H1 (cell line): Measurements from ENCODE around the gene THAP7. TPM values are rescaled to one million over a fixed set of nuclear protein-coding genes. Genes with fewer than 3 reads are reported as not detected.

Experiments
- CTCF ChIA-PET: fragments of 300-600 bp; sonication (Branson Sonifier 250); formaldehyde crosslinking; loops from one replicate; lab custom pipeline; 2021; ENCODE audit not compliant: partially characterized antibody; lab: Charles Lee
- POLR2A ChIA-PET: fragments of 300-600 bp; sonication (Branson Sonifier 250); formaldehyde crosslinking; loops from one replicate; lab custom pipeline; 2021; ENCODE audit warnings: inconsistent platforms; ENCODE audit not compliant: partially characterized antibody; lab: Charles Lee
- DNase-seq, 2 experiments: peaks; one replicate each; pipeline versions ENCODE4 v3.0.0 to v3.0.0-alpha.2; 2010 to 2022; ENCODE audit warnings: low spot score in 2 of 2, low read depth in 1 of 2, mixed read lengths in 1 of 2
- FAIRE-seq: peaks from 2 replicates; lab custom pipeline; 2011; peaks lifted over from hg19 to GRCh38; lab: Jason Lieb, UNC
- H2AFZ ChIP-seq: 2 replicates; pipeline ENCODE4 v1.8.1; 2012; ENCODE audit warnings: low read length, inconsistent platforms
- H2AK5ac ChIP-seq: 2 replicates; pipeline ENCODE4 v1.6.1; 2013; ENCODE audit warnings: low read depth, low read length
- H2BK120ac ChIP-seq: replicated peaks from 2 replicates; pipeline ENCODE3; 2013; ENCODE audit warnings: low read depth, low read length, inconsistent platforms
- H2BK12ac ChIP-seq: 2 replicates; pipeline ENCODE4 v1.6.1; 2013; ENCODE audit warnings: low read depth, low read length
- H2BK15ac ChIP-seq: 2 replicates; pipeline ENCODE4 v1.6.1; 2013; ENCODE audit warnings: low read length
- H2BK20ac ChIP-seq: 2 replicates; pipeline ENCODE4 v1.6.1; 2013; ENCODE audit warnings: low read length
- H2BK5ac ChIP-seq: 2 replicates; pipeline ENCODE4 v1.6.1; 2013; ENCODE audit warnings: low read depth, low read length
- H3K14ac ChIP-seq: 2 replicates; pipeline ENCODE4 v1.6.1; 2013; ENCODE audit warnings: inconsistent platforms; ENCODE audit not compliant: insufficient read length
- H3K18ac ChIP-seq: 2 replicates; pipeline ENCODE4 v1.6.1; 2013; ENCODE audit warnings: low read length; ENCODE audit errors: extremely low read depth
- H3K23ac ChIP-seq: 2 replicates; pipeline ENCODE4 v1.6.1; 2013; ENCODE audit warnings: inconsistent platforms; ENCODE audit not compliant: insufficient read length
- H3K23me2 ChIP-seq: 2 replicates; pipeline ENCODE4 v1.6.1; 2013; ENCODE audit warnings: low read depth, low read length
- H3K27ac ChIP-seq: 2 replicates; pipeline ENCODE4 v1.6.1; 2011; ENCODE audit warnings: low read depth, low read length, inconsistent platforms
- H3K27me3 ChIP-seq, 4 experiments: replicated peaks in 1 of 4; 1 replicate in 1 of 4; 2 replicates in 3 of 4; pipeline versions ENCODE4 v1.6.1 to v1.8.1; 2011 to 2013; ENCODE audit warnings: low read length in 3 of 4, mild to moderate bottlenecking in 3 of 4, inconsistent platforms in 2 of 4, mixed read lengths in 2 of 4, moderate library complexity in 1 of 4; ENCODE audit not compliant: control insufficient read depth in 3 of 4, insufficient read depth in 3 of 4; ENCODE audit errors: extremely low read depth in 1 of 4
- H3K36me3 ChIP-seq, 4 experiments: 2 replicates each; pipeline versions ENCODE4 v1.6.1 to v1.8.1; 2011 to 2013; ENCODE audit warnings: mild to moderate bottlenecking in 4 of 4, low read length in 3 of 4, moderate library complexity in 2 of 4, control low read depth in 1 of 4, inconsistent platforms in 1 of 4; ENCODE audit not compliant: insufficient read depth in 4 of 4, control insufficient read depth in 2 of 4
- H3K4ac ChIP-seq: replicated peaks from 2 replicates; pipeline ENCODE3; 2013; ENCODE audit warnings: low read length, low read depth, mixed read lengths, inconsistent platforms; ENCODE audit not compliant: insufficient read length
- H3K4me1 ChIP-seq, 4 experiments: replicated peaks in 1 of 4; 1 replicate in 1 of 4; 2 replicates in 3 of 4; pipeline versions ENCODE4 v1.6.1 to v1.8.1; 2011 to 2013; ENCODE audit warnings: low read length in 3 of 4, inconsistent platforms in 2 of 4, mixed read lengths in 1 of 4; ENCODE audit not compliant: insufficient read depth in 4 of 4, control insufficient read depth in 3 of 4
- H3K4me2 ChIP-seq, 2 experiments: 2 replicates each; pipeline versions ENCODE4 v1.6.1 to v1.8.1; 2011 to 2013; ENCODE audit warnings: low read depth in 2 of 2, low read length in 2 of 2, control low read depth in 1 of 2, inconsistent platforms in 1 of 2, mild to moderate bottlenecking in 1 of 2; ENCODE audit not compliant: insufficient read depth in 1 of 2
- H3K4me3 ChIP-seq, 4 experiments: fragments of 200-600, 300-600 bp in 1 of 4; sonication (generic), shearing (Covaris generic), sonication (Bioruptor Twin) in 1 of 4; 2 replicates each; pipeline versions ENCODE4 v1.5.1 to v1.8.1; 2011 to 2016; ENCODE audit warnings: low read length in 4 of 4, low read depth in 3 of 4, control low read depth in 2 of 4, inconsistent platforms in 2 of 4, mild to moderate bottlenecking in 2 of 4, mixed read lengths in 1 of 4, moderate library complexity in 1 of 4; ENCODE audit not compliant: insufficient read depth in 2 of 4; ENCODE audit errors: extremely low read depth in 1 of 4
- H3K56ac ChIP-seq: replicated peaks from 2 replicates; pipeline ENCODE3; 2013; ENCODE audit warnings: low read depth, mild to moderate bottlenecking, mixed read lengths, low read length, inconsistent platforms; ENCODE audit not compliant: insufficient read length
- H3K79me1 ChIP-seq: 2 replicates; pipeline ENCODE4 v1.6.1; 2013; ENCODE audit warnings: low read depth, low read length, control low read depth
- H3K79me2 ChIP-seq, 2 experiments: 2 replicates each; pipeline versions ENCODE4 v1.6.1 to v1.8.1; 2012 to 2013; ENCODE audit warnings: low read length in 2 of 2, mild to moderate bottlenecking in 2 of 2, inconsistent platforms in 1 of 2; ENCODE audit not compliant: insufficient read depth in 2 of 2, control insufficient read depth in 1 of 2
- H3K9ac ChIP-seq, 4 experiments: replicated peaks in 1 of 4; 1 replicate in 1 of 4; 2 replicates in 3 of 4; pipeline versions ENCODE4 v1.6.1 to v1.8.1; 2011 to 2013; ENCODE audit warnings: low read depth in 3 of 4, low read length in 3 of 4, control low read depth in 2 of 4, mild to moderate bottlenecking in 2 of 4, moderate library complexity in 2 of 4, inconsistent platforms in 1 of 4; ENCODE audit errors: extremely low read depth in 1 of 4
- H3K9me3 ChIP-seq, 2 experiments: 2 replicates each; pipeline versions ENCODE4 v1.6.1 to v1.8.1; 2012 to 2013; ENCODE audit warnings: mild to moderate bottlenecking in 2 of 2, moderate library complexity in 2 of 2, control low read depth in 1 of 2, inconsistent platforms in 1 of 2, low read depth in 1 of 2, low read length in 1 of 2, mixed read lengths in 1 of 2; ENCODE audit not compliant: insufficient read depth in 2 of 2
- H4K20me1 ChIP-seq, 2 experiments: replicated peaks in 1 of 2; 2 replicates each; pipeline versions ENCODE3 to v1.8.1; 2011 to 2013; ENCODE audit warnings: inconsistent platforms in 2 of 2, low read length in 2 of 2, mild to moderate bottlenecking in 1 of 2; ENCODE audit not compliant: insufficient read depth in 2 of 2, control insufficient read depth in 1 of 2
- H4K5ac ChIP-seq: 2 replicates; pipeline ENCODE4 v1.6.1; 2013; ENCODE audit warnings: low read length, low read depth, mixed read lengths, inconsistent platforms; ENCODE audit not compliant: insufficient read length
- H4K8ac ChIP-seq: 2 replicates; pipeline ENCODE4 v1.8.0; 2013; ENCODE audit warnings: mild to moderate bottlenecking, moderate library complexity, low read length, inconsistent platforms; ENCODE audit not compliant: insufficient read depth; ENCODE audit errors: extremely low read depth
- H4K91ac ChIP-seq: replicated peaks from 2 replicates; pipeline ENCODE3; 2013; ENCODE audit warnings: low read length, mixed read lengths, inconsistent platforms; ENCODE audit not compliant: insufficient read length
- ASH2L ChIP-seq: fragments of 200-600, 300-600 bp; sonication (generic); IDR thresholded peaks from one replicate; pipeline ENCODE4 v1.7.1; 2017; ENCODE audit warnings: low read length
- CBX5 ChIP-seq: fragments of 300-800, 300-1000 bp; sonication (generic); IDR thresholded peaks from 2 replicates; pipeline ENCODE4 v1.7.1; 2016; ENCODE audit warnings: antibody characterized with exemption, low read length, low read depth
- POLR2AphosphoS5 ChIP-seq: IDR thresholded peaks from 2 replicates; pipeline ENCODE4 v1.6.1; 2011; ENCODE audit warnings: low read depth, low read length
- RAD21 ChIP-seq, 2 experiments: IDR thresholded peaks in 1 of 2; conservative IDR thresholded peaks in 1 of 2; 2 replicates each; pipeline ENCODE4 v1.6.1; 2011; ENCODE audit warnings: low read depth in 2 of 2, low read length in 2 of 2, improper control_type of control experiment in 1 of 2, inconsistent platforms in 1 of 2, mild to moderate bottlenecking in 1 of 2, moderate library complexity in 1 of 2
- RFX5 ChIP-seq: IDR thresholded peaks from 2 replicates; pipeline ENCODE4 v1.6.1; 2011; ENCODE audit warnings: low read depth, low read length, improper control_type of control experiment, borderline replicate concordance
- SAP30 ChIP-seq: fragments of 300-600 bp; sonication (generic); IDR thresholded peaks from 2 replicates; pipeline ENCODE4 v1.7.1; 2012; ENCODE audit warnings: low read length, moderate library complexity, mild to moderate bottlenecking, inconsistent platforms; ENCODE audit not compliant: insufficient read depth, insufficient replicate concordance
- SIX5 ChIP-seq: IDR thresholded peaks from 2 replicates; pipeline ENCODE4 v1.6.1; 2011; ENCODE audit warnings: mild to moderate bottlenecking, low read depth, low read length
- SP2 ChIP-seq: IDR thresholded peaks from 2 replicates; pipeline ENCODE4 v1.6.1; 2012; ENCODE audit warnings: mild to moderate bottlenecking, low read length, inconsistent platforms
- WGBS, 2 experiments: shearing (Covaris generic) in 1 of 2; methylation state at CpG; one replicate each; pipeline versions ENCODE4 v1.1.6 to v1.1.7; 2013 to 2015; ENCODE audit warnings: low lambda C conversion rate in 2 of 2, mixed read lengths in 2 of 2, inconsistent platforms in 1 of 2, low coverage in 1 of 2, missing lambda C conversion rate in 1 of 2; ENCODE audit not compliant: insufficient replicate concordance in 2 of 2, insufficient coverage in 1 of 2, insufficient read length in 1 of 2; ENCODE audit errors: extremely low coverage in 1 of 2, missing lambda C conversion rate in 1 of 2; 5-methylcytosine and 5-hydroxymethylcytosine counted together
- polyA plus RNA-seq, 7 experiments: library from polyadenylated mRNA; depleted of rRNA in 3 of 7; stranded (reverse) in 5 of 7; unstranded in 2 of 7; fragments of >200 nt in 5 of 7; fragments of 200-250 nt in 2 of 7; gene quantifications; 1 replicate in 5 of 7; 2 replicates in 1 of 7; 4 replicates in 1 of 7; pipeline versions ENCODE4 v1.2.1 to v1.2.3, GENCODE V29; 2011 to 2013; ENCODE audit warnings: missing spikeins in 2 of 7, mixed read lengths in 2 of 7
- total RNA-seq: library from RNA; stranded (reverse); fragmentation: NEBNext Ultra II Directional; extraction: Animal tissue kit (Norgen Biotek cat#: 25700); gene quantifications from 2 replicates; pipeline ENCODE4 v1.2.1, GENCODE V29; 2021

Gene THAP7
- total and polyA plus RNA-seq, 2 of the 8 experiments (the other 6 are each of a cell fraction or from before 2014, with no cell fraction given), result 16.9 to 32.5 TPM

- Histone ChIP-seq H4K91ac (no peak overlapping the region), H3K56ac (no peak overlapping the region), H3K4me1 (peaks cover 0 to 6% (median 4%) of the 10 kb centered on the region in 4 experiments; a peak in 5 of 7 replicates), H3K79me1 (peaks cover 17% of the 10 kb centered on the region), H3K23me2 (peaks cover 5% of the 10 kb centered on the region), H3K9me3 (no peaks in the 10 kb centered on the region), H3K14ac (no peak overlapping the region), H3K4me2 (no peak overlapping the region), H3K23ac (no peak overlapping the region), H3K4me3 (no peak overlapping the region), H3K18ac (no peak overlapping the region), H3K4ac (no peak overlapping the region), H3K9ac (no peak overlapping the region), H4K8ac (no peak overlapping the region), H3K36me3 (peaks cover 8 to 40% (median 28%) of the 10 kb centered on the region in 4 experiments; a peak in 7 of 8 replicates), H3K79me2 (peaks cover 0 to 54% of the 10 kb centered on the region in 2 experiments; a peak in 2 of 4 replicates), H3K27ac (no peak overlapping the region), H2BK15ac (no peak overlapping the region), H4K5ac (no peak overlapping the region), H2BK5ac (no peak overlapping the region), H2BK20ac (no peak overlapping the region), H2BK12ac (no peak overlapping the region), H2AFZ (no peak overlapping the region), H2BK120ac (no peak overlapping the region), H3K27me3 (peaks cover 0 to 4% (median 2%) of the 10 kb centered on the region in 4 experiments; a peak in 4 of 7 replicates), H4K20me1 (peaks cover 17 to 39% of the 10 kb centered on the region in 2 experiments), H2AK5ac (no peak overlapping the region)
- CTCF ChIA-PET, result interaction anchor here (0.8 to 13.5 kb wide), 8 partner anchors 10 to 695 kb away, joined by 3 to 115 read pairs (median 4); partner anchors contain the start of gene AIFM3
- TF ChIP-seq CBX5, result no peak
- no peak for TF ChIP-seq RAD21 (IDR thresholded peaks at IDR 0.05 in 1 of 2, conservative IDR thresholded peaks at IDR 0.05 in 1 of 2; ENCODE audit: low read depth in 2 of 2, low read length in 2 of 2)
- no peak for TF ChIP-seq POLR2AphosphoS5
- TF ChIP-seq SP2, result no peak
- no peak for TF ChIP-seq SAP30
- no peak for TF ChIP-seq SIX5
- no peak for TF ChIP-seq RFX5
- TF ChIP-seq ASH2L, result no peak
- DNase-seq (no peak), FAIRE-seq (no peak)
- POLR2A ChIA-PET, result no interaction called here
- WGBS, 2 experiments, result 94% methylated on average over 8 of the region's 8 CpGs; no CpG with 5 or more reads in 1 of the 2 experiments
These were observed 50.0 kb downstream of the THAP7 start for GRCh38 chr22:20951932-20952380.
